COLO668 (cell line): ENCODE measurements around the gene TRAF2.

Experiments used
- DNase-seq: peaks from one replicate; lab custom pipeline; 2025; ENCODE audit not compliant: unreplicated experiment; lab: John Stamatoyannopoulos, UW

The TRAF2 gene

GRCh38 chr9:136973618-136974617, 87.6 kb downstream of the TRAF2 start:
- DNase-seq: no peak

- DNase-seq: no peak
These were observed 88.7 kb downstream of the TRAF2 start for GRCh38 chr9:136974817-136975535.

GRCh38 chr9:136975644-136976043, 89.3 kb downstream of the TRAF2 start:
- DNase-seq: peak; percentile 33
